ENCODE results near the gene CCDC9B.

The CCDC9B gene

GRCh38 chr15:40287505-40287904 lies 53.2 kb downstream of the CCDC9B start:
- Histone ChIP-seq H4K20me1 (ENCODE audit: control insufficient read depth, insufficient read depth, low read depth, low read length) (no peaks in the 10 kb centered on the region), H3K27ac (ENCODE audit: low read depth, low read length) (no peak overlapping the region), H3K79me2 (ENCODE audit: control insufficient read depth, low read length) (no peaks in the 10 kb centered on the region), H3K36me3 (ENCODE audit: control insufficient read depth, low read length) (no peaks in the 10 kb centered on the region), H3K9me3 (ENCODE audit: control insufficient read depth, insufficient read depth, low read length) (no peaks in the 10 kb centered on the region), H3K9me2 (replicated peaks; ENCODE audit: control insufficient read depth, low read length) (no peaks in the 10 kb centered on the region), H3F3A (ENCODE audit: control insufficient read depth, insufficient read depth) (0 out of 2 replicates have a peak, but pooled peaks cover 3% of the 10 kb centered on the region), H3K4me2 (ENCODE audit: low read length) (no peak overlapping the region), H3K4me3 (ENCODE audit: low read length) (no peak overlapping the region), H3K27me3 (ENCODE audit: control insufficient read depth, low read length) (peaks cover 18% of the 10 kb centered on the region), H3K4me1 (ENCODE audit: control insufficient read depth, low read length) (peaks cover 19% of the 10 kb centered on the region)
- TF ChIP-seq EZH2phosphoT487 (IDR thresholded peaks at IDR 0.05; ENCODE audit: borderline replicate concordance, low read length) = no peak
- no peak for TF ChIP-seq CTCF (IDR thresholded peaks at IDR 0.05; ENCODE audit: low read depth, low read length, poor library complexity, severe bottlenecking)

GRCh38 chr15:40286794-40287193 lies 53.9 kb downstream of the CCDC9B start:
- Histone ChIP-seq H3K79me2 (ENCODE audit: control insufficient read depth, low read length) (no peaks in the 10 kb centered on the region), H4K20me1 (ENCODE audit: control insufficient read depth, insufficient read depth, low read depth, low read length) (no peaks in the 10 kb centered on the region), H3F3A (ENCODE audit: control insufficient read depth, insufficient read depth) (0 out of 2 replicates have a peak, but pooled peaks cover 3% of the 10 kb centered on the region), H3K36me3 (ENCODE audit: control insufficient read depth, low read length) (no peaks in the 10 kb centered on the region), H3K4me2 (ENCODE audit: low read length) (no peak overlapping the region), H3K27me3 (ENCODE audit: control insufficient read depth, low read length) (peaks cover 24% of the 10 kb centered on the region), H3K9me3 (ENCODE audit: control insufficient read depth, insufficient read depth, low read length) (no peaks in the 10 kb centered on the region), H3K27ac (ENCODE audit: low read depth, low read length) (no peak overlapping the region), H3K4me1 (ENCODE audit: control insufficient read depth, low read length) (peaks cover 23% of the 10 kb centered on the region), H3K9me2 (replicated peaks; ENCODE audit: control insufficient read depth, low read length) (no peaks in the 10 kb centered on the region), H3K4me3 (ENCODE audit: low read length) (no peak overlapping the region)
- TF ChIP-seq CTCF (IDR thresholded peaks at IDR 0.05; ENCODE audit: low read depth, low read length, poor library complexity, severe bottlenecking) = no peak
- TF ChIP-seq EZH2phosphoT487 (IDR thresholded peaks at IDR 0.05; ENCODE audit: borderline replicate concordance, low read length) = no peak

DNA sequence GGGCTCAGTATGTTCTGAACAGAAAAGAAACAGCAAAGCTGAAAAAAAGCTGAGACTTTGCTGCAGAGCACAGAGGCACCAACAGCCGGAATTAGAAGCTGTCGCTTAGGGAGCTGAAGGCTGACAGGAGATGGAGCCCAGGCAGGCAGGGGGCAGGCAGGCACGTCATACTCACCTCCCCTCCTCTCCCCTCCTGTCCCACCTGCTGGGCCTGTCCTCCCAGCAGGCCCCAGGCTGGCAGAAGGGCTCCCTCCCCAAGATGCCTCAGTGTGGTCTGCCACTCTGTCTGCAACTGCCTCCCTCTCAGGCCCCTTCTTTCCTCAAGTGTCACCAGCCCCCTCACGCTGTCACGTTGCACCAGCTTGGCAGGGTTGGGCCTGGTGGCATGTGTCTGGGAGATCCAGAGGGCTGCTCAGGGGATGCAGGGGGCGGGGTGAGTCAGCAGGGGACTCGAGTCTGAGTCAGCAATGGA lies 54.6 kb downstream of the CCDC9B start:
- Histone ChIP-seq H3K4me1 (ENCODE audit: control insufficient read depth, low read length) (peaks cover 23% of the 10 kb centered on the region), H4K20me1 (ENCODE audit: control insufficient read depth, insufficient read depth, low read depth, low read length) (no peaks in the 10 kb centered on the region), H3K36me3 (ENCODE audit: control insufficient read depth, low read length) (no peaks in the 10 kb centered on the region), H3K79me2 (ENCODE audit: control insufficient read depth, low read length) (no peaks in the 10 kb centered on the region), H3K9me2 (replicated peaks; ENCODE audit: control insufficient read depth, low read length) (no peaks in the 10 kb centered on the region), H3K4me2 (ENCODE audit: low read length) (no peak overlapping the region), H3K9me3 (ENCODE audit: control insufficient read depth, insufficient read depth, low read length) (no peaks in the 10 kb centered on the region), H3F3A (ENCODE audit: control insufficient read depth, insufficient read depth) (0 out of 2 replicates have a peak, but pooled peaks cover 3% of the 10 kb centered on the region), H3K27ac (ENCODE audit: low read depth, low read length) (no peak overlapping the region), H3K27me3 (ENCODE audit: control insufficient read depth, low read length) (peaks cover 24% of the 10 kb centered on the region), H3K4me3 (ENCODE audit: low read length) (no peak overlapping the region)
- TF ChIP-seq CTCF (IDR thresholded peaks at IDR 0.05; ENCODE audit: low read depth, low read length, poor library complexity, severe bottlenecking) (no peak), EZH2phosphoT487 (IDR thresholded peaks at IDR 0.05; ENCODE audit: borderline replicate concordance, low read length) (no peak)
